Measurements from ENCODE around the gene TP53I11.

The TP53I11 gene

GRCh38 chr11:44915004-44915403 lies 35.7 kb downstream of the TP53I11 start:
- TF ChIP-seq EP300 (IDR thresholded peaks at IDR 0.05; ENCODE audit: borderline replicate concordance) = no peak

DNA sequence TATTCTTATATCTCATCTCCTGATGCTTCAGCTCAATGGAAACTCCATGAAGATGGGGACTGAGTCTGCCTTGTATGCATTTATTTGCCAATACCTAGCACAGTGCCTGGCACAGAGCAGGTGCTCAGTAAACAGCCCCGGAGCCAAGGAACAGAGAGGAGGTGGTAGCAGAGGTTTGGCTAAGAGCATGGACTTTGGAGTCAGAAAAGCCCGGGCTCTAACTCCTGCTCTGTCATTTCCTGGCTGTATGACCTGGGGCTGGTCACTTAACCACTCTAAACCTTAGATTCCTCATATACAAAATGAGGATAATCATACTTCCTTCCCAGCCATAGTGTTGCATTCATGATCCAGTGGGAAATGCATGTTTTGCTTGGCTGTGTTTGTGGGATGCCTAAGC lies 36.6 kb downstream of the TP53I11 start:
- TF ChIP-seq, protein P1, sequence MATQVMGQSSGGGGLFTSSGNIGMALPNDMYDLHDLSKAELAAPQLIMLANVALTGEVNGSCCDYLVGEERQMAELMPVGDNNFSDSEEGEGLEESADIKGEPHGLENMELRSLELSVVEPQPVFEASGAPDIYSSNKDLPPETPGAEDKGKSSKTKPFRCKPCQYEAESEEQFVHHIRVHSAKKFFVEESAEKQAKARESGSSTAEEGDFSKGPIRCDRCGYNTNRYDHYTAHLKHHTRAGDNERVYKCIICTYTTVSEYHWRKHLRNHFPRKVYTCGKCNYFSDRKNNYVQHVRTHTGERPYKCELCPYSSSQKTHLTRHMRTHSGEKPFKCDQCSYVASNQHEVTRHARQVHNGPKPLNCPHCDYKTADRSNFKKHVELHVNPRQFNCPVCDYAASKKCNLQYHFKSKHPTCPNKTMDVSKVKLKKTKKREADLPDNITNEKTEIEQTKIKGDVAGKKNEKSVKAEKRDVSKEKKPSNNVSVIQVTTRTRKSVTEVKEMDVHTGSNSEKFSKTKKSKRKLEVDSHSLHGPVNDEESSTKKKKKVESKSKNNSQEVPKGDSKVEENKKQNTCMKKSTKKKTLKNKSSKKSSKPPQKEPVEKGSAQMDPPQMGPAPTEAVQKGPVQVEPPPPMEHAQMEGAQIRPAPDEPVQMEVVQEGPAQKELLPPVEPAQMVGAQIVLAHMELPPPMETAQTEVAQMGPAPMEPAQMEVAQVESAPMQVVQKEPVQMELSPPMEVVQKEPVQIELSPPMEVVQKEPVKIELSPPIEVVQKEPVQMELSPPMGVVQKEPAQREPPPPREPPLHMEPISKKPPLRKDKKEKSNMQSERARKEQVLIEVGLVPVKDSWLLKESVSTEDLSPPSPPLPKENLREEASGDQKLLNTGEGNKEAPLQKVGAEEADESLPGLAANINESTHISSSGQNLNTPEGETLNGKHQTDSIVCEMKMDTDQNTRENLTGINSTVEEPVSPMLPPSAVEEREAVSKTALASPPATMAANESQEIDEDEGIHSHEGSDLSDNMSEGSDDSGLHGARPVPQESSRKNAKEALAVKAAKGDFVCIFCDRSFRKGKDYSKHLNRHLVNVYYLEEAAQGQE (IDR thresholded peaks at IDR 0.05; ENCODE audit: low read depth) = no peak
- no peak for TF ChIP-seq CEBPB (IDR thresholded peaks at IDR 0.05)

GRCh38 chr11:44913502-44913901 lies 37.2 kb downstream of the TP53I11 start:
- no peak for TF ChIP-seq EP300 (IDR thresholded peaks at IDR 0.05; ENCODE audit: borderline replicate concordance)
- no peak for TF ChIP-seq TEAD4 (IDR thresholded peaks at IDR 0.05)
- TF ChIP-seq ZBTB7A (IDR thresholded peaks at IDR 0.05; ENCODE audit: low read depth) = no peak
- TF ChIP-seq, protein P1 (IDR thresholded peaks at IDR 0.05; ENCODE audit: low read depth) = no peak
- TF ChIP-seq CEBPB (IDR thresholded peaks at IDR 0.05) = no peak
- no peak for TF ChIP-seq NFIC (IDR thresholded peaks at IDR 0.05)
- TF ChIP-seq, protein P2, sequence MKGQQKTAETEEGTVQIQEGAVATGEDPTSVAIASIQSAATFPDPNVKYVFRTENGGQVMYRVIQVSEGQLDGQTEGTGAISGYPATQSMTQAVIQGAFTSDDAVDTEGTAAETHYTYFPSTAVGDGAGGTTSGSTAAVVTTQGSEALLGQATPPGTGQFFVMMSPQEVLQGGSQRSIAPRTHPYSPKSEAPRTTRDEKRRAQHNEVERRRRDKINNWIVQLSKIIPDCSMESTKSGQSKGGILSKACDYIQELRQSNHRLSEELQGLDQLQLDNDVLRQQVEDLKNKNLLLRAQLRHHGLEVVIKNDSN (IDR thresholded peaks at IDR 0.05) = no peak
- no peak for TF ChIP-seq TCF12 (IDR thresholded peaks at IDR 0.05; ENCODE audit: low read depth)
- no peak for TF ChIP-seq EGR1 (IDR thresholded peaks at IDR 0.05)
- TF ChIP-seq, protein P3, sequence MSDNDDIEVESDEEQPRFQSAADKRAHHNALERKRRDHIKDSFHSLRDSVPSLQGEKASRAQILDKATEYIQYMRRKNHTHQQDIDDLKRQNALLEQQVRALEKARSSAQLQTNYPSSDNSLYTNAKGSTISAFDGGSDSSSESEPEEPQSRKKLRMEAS (IDR thresholded peaks at IDR 0.05) = no peak
- TF ChIP-seq CREB1 (IDR thresholded peaks at IDR 0.05; ENCODE audit: low read depth) = no peak
- TF ChIP-seq TAF1 (IDR thresholded peaks at IDR 0.05; ENCODE audit: low read depth) = no peak
- no peak for TF ChIP-seq FOXM1 (IDR thresholded peaks at IDR 0.05; ENCODE audit: borderline replicate concordance, low read depth)
- TF ChIP-seq YY1 (IDR thresholded peaks at IDR 0.05; ENCODE audit: low read depth) = no peak
- no peak for TF ChIP-seq RAD21 (IDR thresholded peaks at IDR 0.05; ENCODE audit: low read depth)

GRCh38 chr11:44912270-44912987 lies 38.3 kb downstream of the TP53I11 start:
- TF ChIP-seq FOXM1 (IDR thresholded peaks at IDR 0.05; ENCODE audit: borderline replicate concordance, low read depth) (no peak), YY1 (IDR thresholded peaks at IDR 0.05; ENCODE audit: low read depth) (no peak), TAF1 (IDR thresholded peaks at IDR 0.05; ENCODE audit: low read depth) (no peak), CREB1 (IDR thresholded peaks at IDR 0.05; ENCODE audit: low read depth) (no peak), CEBPB (IDR thresholded peaks at IDR 0.05) (no peak), EGR1 (IDR thresholded peaks at IDR 0.05) (no peak), RAD21 (IDR thresholded peaks at IDR 0.05; ENCODE audit: low read depth) (no peak), NFIC (IDR thresholded peaks at IDR 0.05) (no peak), TCF12 (IDR thresholded peaks at IDR 0.05; ENCODE audit: low read depth) (no peak), ZBTB7A (IDR thresholded peaks at IDR 0.05; ENCODE audit: low read depth) (no peak), EP300 (IDR thresholded peaks at IDR 0.05; ENCODE audit: borderline replicate concordance) (no peak), TEAD4 (IDR thresholded peaks at IDR 0.05) (no peak)
- TF ChIP-seq, protein P3 (IDR thresholded peaks at IDR 0.05) = no peak
- TF ChIP-seq, protein P2 (IDR thresholded peaks at IDR 0.05) = no peak
- TF ChIP-seq, protein P1 (IDR thresholded peaks at IDR 0.05; ENCODE audit: low read depth) = no peak

Data from Ishikawa (cell line).